ENCODE measurements around the gene SMCO4.

The SMCO4 gene

GRCh38 chr11:93528757-93529645 is 14.2 kb downstream of the SMCO4 start:
- no peak for DNase-seq (ENCODE audit: low spot score)

- no peak for DNase-seq (ENCODE audit: low spot score)
Observed at GRCh38 chr11:93528252-93528651, 14.9 kb downstream of the SMCO4 start.

GRCh38 chr11:93526641-93527583 is 16.3 kb downstream of the SMCO4 start:
- no peak for DNase-seq (ENCODE audit: low spot score)

- DNase-seq (ENCODE audit: low spot score), result no peak
Observed at GRCh38 chr11:93526346-93526633, 16.9 kb downstream of the SMCO4 start.

GRCh38 chr11:93525601-93526345 is 17.4 kb downstream of the SMCO4 start:
- no peak for DNase-seq (ENCODE audit: low spot score)

GRCh38 chr11:93524858-93525257 is 18.3 kb downstream of the SMCO4 start:
- DNase-seq (ENCODE audit: low spot score), result no peak

- no peak for DNase-seq (ENCODE audit: low spot score)
Observed at GRCh38 chr11:93524173-93524536, 19.0 kb downstream of the SMCO4 start.

- DNase-seq (ENCODE audit: low spot score), result no peak
Observed at GRCh38 chr11:93520726-93521509, 22.3 kb downstream of the SMCO4 start.

GRCh38 chr11:93519179-93519578 is 24.0 kb downstream of the SMCO4 start:
- no peak for DNase-seq (ENCODE audit: low spot score)

GRCh38 chr11:93518081-93518480 is 25.1 kb downstream of the SMCO4 start:
- DNase-seq (ENCODE audit: low spot score), result no peak

- DNase-seq (ENCODE audit: low spot score), result no peak
Observed at GRCh38 chr11:93517611-93518010, 25.6 kb downstream of the SMCO4 start.

- DNase-seq (ENCODE audit: low spot score), result no peak
Observed at GRCh38 chr11:93517041-93517440, 26.1 kb downstream of the SMCO4 start.

GRCh38 chr11:93515441-93516025 is 27.7 kb downstream of the SMCO4 start:
- DNase-seq (ENCODE audit: low spot score), result no peak

- DNase-seq (ENCODE audit: low spot score), result no peak
Observed at GRCh38 chr11:93514712-93515111, 28.5 kb downstream of the SMCO4 start.

- no peak for DNase-seq (ENCODE audit: low spot score)
Observed at GRCh38 chr11:93513772-93514171, 29.4 kb downstream of the SMCO4 start.

GRCh38 chr11:93512949-93513667 is 30.1 kb downstream of the SMCO4 start:
- DNase-seq (ENCODE audit: low spot score), result no peak

GRCh38 chr11:93512073-93512475 is 31.1 kb downstream of the SMCO4 start:
- DNase-seq (ENCODE audit: low spot score), result no peak

GRCh38 chr11:93510196-93510873 is 32.9 kb downstream of the SMCO4 start:
- DNase-seq (ENCODE audit: low spot score), result no peak

GRCh38 chr11:93507517-93507916 is 35.7 kb downstream of the SMCO4 start:
- DNase-seq (ENCODE audit: low spot score), result no peak

- no peak for DNase-seq (ENCODE audit: low spot score)
Observed at GRCh38 chr11:93505703-93506102, 37.5 kb downstream of the SMCO4 start.

Data from CD4-positive, alpha-beta T cell treated with Interleukin-6 at 100 ng/mL for 8 hours (primary cell).